ENCODE measurements around the gene JMY.

- TF ChIP-seq MAX (IDR thresholded peaks at IDR 0.05; ENCODE audit: insufficient read depth, insufficient read length) (no peak), CTCF (IDR thresholded peaks at IDR 0.05; ENCODE audit: extremely low read depth in 1 of 2, insufficient read depth in 1 of 2, low read depth in 1 of 2, low read length in 2 of 2) (no peak), EZH2 (IDR thresholded peaks at IDR 0.05; ENCODE audit: borderline replicate concordance, low read depth, low read length, severe bottlenecking) (no peak), POLR2AphosphoS5 (IDR thresholded peaks at IDR 0.05; ENCODE audit: insufficient read depth, low read depth, low read length) (no peak), POLR2A (IDR thresholded peaks at IDR 0.05; ENCODE audit: low read depth, low read length) (no peak)
Observed at GRCh38 chr5:79267180-79267579, 31.2 kb downstream of the JMY start.
